Measurements from ENCODE around the gene EHD2.
"Not testable (repeated sequence)": the region's sequence is repeated elsewhere in the genome, so short reads cannot be mapped to it uniquely, and the experiment has no call there.

The EHD2 gene

DNA sequence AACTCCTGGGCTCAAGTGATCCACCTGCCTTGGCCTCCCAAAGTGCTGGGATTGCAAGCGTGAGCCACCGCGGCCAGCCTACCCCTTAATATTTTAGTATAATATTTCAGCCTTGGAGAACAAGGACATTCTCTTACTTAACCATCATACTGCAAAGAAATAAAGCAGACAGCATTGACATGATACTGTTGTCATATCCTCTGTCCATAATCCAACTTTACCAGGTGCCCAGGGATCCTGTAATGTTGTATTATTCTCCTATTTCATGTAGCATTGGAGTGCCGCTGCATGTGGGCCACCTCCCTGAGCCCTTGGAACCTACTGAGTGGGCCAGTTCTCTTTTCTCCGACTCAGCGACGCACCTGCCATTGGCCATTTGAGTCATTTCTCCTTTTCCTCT is 21.4 kb upstream of the EHD2 start:
- no peak for DNase-seq (ENCODE audit: low spot score)

DNA sequence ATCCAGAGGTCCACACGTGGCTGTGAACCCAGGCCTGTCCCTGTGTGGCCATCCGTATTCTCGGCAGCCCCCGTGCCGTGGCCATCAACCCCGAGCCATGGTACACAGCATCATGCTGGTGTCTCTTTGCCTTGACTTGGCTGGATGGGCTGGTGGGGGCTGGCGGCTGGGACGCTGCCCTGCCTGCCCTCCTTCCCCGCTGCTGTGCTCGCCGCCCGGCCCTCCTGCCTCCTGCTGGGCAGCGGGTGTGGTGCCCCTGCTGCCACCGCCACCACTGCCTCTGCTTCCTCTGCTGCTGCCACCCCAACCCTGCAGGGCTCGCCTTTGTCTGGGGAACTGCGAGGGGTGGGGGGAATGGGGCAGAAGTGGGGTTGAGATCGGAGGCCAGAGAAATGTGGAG is 19.7 kb upstream of the EHD2 start:
- DNase-seq (ENCODE audit: low spot score) = peak; percentile 41

DNA sequence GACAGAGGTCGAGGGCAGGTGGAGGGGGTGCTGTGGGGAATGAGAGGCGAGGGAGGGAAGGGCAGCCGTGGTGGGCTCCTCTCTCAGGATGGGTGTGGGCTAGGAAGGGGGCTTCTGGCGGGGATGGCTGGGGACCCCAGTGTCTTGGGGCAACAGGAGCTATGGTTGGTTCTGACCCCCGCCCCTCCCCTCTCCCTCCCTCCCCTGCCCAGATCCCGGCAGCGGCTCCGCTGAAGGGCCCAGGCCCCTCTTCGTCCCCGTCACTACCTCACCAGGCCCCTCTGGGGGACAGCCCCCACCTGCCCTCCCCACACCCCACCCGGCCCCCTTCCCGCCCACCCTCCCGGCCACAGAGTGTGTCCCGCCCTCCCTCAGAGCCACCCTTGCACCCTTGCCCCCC is 19.3 kb upstream of the EHD2 start:
- DNase-seq (ENCODE audit: low spot score) = no peak

DNA sequence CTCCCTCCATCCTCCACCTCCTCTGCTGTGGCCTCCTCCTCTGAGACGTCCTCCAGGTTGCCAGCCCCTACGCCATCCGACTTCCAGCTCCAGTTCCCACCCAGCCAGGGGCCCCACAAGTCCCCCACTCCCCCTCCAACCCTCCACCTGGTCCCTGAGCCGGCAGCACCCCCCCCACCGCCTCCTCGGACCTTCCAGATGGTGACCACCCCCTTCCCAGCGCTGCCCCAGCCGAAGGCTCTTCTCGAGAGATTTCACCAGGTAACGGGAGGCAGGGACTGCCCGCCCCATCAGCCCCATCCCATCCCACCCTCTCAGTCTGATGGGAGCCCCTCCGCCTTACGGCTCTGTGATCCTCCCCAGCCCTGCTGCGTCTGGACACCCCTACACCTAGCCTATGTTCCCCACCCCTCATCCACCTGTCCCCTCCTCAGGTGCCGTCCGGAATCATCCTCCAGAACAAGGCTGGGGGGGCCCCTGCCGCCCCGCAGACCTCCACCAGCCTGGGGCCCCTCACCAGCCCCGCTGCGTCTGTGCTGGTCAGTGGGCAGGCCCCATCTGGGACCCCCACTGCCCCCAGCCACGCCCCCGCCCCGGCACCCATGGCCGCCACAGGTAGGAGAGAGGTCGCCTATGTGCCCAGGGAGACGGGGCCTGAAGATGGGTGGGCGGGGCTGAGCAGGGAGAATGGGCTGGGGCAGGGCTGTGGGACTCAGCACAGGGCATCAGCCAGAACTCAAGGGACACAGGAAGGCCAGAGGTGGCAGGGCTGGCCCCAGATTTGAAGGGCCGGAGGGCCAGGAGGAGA is 18.6 kb upstream of the EHD2 start:
- DNase-seq (ENCODE audit: low spot score) = no peak

DNA sequence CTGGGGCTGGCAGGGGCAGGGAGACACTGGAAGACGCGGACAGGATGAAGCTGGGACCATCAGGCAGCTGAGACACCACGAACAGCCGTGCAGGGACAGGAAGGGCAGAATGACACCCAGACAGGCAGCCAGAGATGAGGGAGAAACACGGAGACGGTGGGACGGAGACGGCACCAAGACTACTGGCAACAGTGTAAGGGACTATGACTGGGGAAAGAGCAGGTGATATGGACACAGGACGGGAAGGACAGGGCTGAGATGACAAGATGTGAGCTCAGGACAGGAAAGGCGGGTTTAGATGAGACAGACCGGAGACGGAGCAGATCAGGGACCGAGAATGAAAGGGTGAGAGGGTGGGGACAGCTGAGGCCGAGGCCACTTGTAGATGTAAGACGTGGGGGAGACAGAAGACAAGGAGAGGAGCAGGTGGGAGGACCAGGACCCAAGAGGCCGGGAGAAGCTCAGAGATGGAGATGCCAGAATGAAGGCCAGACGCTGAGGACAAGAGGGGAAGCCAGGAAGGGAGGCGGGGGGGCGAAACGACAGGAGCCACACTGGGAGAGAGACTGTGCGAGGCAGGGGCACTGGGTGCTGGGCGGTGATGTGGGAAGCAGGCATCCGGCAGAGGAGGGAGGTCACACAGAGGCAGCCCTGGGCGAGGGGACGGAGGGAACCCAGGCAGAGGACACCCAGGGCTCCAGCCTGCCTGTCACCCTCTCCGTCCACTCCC is 17.5 kb upstream of the EHD2 start:
- no peak for DNase-seq (ENCODE audit: low spot score)

DNA sequence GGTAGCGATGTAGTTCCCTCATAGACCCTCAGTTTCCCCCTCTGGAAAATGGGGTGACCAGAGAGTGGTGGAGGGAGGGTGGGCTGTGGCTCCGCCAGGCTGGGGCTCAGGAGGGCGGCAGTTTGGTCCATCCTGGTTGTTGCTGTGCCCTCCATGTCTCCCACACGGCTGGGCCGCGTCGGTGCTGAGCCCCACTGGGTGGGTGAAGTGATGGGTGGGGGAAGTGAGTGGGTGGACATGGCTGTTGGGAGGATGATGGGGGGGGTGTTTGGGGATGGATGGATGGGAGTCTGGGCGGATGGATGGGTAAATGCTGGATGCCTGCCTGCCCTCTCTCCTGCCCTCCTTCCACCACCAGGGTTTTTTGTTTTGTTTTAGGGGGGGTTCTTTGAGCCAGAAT is 16.6 kb upstream of the EHD2 start:
- DNase-seq (ENCODE audit: low spot score) = no peak

DNA sequence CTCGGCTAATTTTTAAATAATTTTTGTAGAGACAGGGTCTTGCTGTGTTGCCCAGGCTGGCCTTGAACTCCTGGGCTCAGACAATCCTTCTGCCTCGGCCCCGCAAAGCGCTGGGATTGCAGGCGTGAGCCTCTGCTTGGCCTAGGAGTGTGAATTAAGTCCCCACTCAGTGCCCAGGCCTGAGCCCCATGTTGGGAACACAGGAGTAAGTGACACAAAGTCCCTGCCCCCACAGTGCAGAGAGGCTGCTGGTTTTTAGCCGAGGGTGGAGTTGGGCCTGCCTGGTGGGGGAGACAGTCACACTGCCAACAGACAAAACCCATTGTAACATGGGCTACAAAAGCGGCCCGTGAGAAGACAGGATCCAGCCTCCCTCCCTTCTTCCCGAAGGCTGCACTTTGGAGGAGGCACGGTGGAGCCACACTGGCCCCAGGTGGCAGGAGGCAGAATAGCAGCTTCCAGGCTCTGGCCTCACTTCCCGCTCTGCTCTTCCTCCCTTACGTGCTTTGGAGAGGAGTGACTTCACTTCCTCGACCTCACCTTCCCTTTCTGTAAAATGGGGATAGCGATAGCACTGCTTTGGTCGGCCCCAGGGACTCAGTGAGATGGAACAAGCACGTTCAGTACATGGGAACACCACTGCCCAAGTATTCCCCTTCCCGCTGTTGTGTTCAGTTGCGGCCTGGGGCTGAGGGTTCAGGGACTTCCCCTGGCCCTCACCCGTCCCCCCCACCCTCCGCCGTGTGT is 15.2 kb upstream of the EHD2 start:
- peak; percentile 88 for DNase-seq (ENCODE audit: low spot score)

DNA sequence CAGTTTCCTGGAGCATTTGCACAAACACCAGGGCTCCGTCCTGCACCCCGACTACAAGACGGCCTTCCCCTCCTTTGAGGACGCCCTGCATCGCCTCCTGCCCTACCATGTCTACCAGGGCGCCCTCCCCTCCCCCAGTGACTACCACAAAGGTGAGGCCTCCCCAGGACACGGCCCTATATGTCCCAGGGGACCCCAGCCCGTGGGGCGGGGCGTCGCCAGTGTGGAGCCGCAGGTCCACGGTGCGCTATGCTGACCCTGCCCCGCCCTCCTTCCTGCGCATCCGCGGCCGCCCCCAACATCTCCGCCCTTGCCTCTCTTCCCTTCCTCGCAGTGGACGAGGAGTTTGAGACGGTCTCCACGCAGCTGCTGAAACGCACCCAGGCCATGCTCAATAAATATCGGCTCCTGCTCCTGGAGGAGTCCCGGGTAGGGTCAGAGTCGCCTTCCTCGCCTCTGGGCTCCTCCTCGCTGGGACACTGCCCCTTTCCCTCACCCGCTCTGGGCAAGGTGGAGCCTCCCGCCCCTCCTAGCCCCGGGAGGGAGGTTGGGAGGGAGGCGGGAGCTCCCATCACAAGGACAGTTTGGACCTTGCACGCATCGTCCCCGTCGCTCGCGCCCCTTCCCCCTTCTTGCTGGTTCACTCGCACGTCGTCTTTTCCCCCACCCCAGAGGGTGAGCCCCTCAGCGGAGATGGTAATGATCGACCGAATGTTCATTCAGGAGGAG is 14.4 kb upstream of the EHD2 start:
- DNase-seq (ENCODE audit: low spot score) = no peak

DNA sequence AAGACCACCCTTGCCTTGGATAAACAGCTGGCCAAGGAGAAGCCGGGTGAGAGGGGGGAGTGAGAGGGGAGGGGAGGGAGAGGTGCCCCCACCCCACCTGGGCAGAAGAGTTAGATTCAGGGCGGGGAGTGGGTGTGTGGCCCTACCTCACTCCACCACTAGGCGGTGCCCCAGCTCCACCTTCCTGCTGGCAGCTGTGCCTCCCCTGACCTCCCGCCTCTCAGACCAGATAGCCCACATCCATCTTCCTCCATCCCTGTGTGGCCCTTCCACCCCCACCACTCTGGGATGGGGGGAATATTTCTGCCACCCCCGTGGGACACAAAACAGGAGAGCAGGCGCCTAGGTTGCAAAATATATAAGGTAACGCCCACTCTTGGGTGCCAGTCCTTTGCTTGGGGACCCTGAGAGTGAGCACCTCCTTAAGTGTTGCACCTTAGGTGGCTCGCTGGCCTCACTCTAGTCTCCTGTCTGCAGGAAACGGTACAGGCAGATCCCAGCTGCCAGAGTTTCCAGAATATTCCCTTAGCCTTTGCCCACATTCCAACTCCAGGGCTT is 13.8 kb upstream of the EHD2 start:
- DNase-seq (ENCODE audit: low spot score) = peak; percentile 85

DNA sequence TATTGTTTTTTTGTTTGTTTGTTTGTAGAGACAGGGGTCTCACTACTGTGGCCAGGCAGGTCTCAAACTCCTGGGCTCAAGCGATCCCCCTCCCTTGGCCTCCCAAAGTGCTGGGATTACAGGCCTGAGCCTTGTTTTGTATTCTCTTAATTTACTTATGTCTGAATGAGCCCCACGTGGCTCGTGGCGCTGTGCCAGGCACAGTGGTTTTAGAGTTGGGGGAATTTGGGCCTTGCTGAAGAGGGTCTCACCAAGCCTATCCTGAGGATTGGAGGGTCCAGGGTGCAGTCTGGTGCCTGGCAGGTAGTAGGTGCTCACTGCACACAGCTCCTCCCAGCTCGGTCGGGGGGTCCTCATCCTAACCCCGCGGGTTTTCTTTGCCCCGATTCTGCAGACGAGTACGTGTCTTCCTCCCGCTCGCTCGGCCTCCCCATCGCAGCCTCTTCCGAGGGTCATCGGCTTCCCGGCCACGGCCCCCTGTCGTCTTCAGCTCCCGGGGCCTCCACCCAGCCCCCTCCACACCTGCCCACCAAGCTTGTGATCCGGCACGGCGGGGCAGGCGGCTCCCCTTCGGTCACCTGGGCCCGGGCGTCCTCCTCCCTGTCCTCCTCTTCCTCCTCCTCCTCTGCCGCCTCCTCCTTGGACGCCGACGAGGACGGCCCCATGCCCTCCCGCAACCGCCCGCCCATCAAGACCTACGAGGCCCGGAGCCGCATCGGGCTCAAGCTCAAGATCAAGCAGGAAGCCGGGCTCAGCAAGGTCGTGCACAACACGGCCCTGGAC is 12.1 kb upstream of the EHD2 start:
- DNase-seq (ENCODE audit: low spot score) = no peak

DNA sequence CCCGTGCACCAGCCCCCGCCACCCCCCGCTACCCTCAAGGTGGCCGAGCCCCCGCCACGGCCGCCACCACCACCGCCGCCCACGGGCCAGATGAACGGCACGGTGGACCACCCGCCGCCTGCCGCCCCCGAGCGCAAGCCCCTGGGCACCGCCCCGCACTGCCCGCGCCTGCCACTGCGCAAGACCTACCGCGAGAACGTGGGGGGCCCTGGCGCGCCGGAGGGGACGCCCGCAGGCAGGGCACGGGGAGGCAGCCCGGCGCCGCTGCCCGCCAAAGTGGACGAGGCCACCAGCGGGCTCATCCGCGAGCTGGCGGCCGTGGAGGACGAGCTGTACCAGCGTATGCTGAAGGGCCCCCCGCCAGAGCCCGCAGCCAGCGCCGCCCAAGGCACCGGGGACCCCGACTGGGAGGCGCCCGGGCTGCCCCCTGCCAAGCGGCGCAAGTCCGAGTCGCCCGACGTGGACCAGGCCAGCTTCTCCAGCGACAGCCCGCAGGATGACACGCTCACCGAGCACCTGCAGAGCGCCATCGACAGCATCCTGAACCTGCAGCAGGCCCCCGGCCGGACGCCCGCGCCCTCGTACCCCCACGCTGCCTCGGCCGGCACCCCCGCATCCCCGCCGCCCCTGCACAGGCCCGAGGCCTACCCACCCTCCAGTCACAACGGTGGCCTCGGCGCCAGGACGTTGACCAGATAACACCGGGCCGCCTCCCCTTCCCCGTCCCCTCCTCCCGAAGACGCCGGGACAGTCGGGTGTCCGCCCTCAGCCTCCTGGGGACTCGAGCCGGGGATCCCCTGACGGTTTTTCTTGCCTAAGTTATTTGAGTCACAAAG is 11.3 kb upstream of the EHD2 start:
- no peak for DNase-seq (ENCODE audit: low spot score)

DNA sequence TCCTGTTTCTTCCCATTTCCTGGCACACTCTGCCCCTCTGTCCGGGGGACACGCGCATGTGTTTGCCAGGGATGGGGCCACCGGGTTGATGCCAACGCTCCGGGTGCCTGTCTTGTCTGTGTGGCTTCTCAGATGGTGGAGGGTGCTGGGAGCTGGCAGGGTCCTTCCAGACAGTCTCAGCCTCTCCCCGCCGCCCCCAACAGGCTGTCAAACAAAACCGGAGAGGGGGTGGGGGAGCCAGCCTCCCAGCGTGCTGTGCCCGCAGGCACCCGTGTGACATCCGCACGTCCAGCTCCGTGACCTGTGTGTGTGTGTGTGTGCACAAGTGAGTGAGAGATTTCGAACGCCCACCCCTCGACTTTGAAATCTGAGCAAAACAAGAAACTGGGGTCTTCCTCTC is 10.6 kb upstream of the EHD2 start:
- peak; percentile 34 for DNase-seq (ENCODE audit: low spot score)

DNA sequence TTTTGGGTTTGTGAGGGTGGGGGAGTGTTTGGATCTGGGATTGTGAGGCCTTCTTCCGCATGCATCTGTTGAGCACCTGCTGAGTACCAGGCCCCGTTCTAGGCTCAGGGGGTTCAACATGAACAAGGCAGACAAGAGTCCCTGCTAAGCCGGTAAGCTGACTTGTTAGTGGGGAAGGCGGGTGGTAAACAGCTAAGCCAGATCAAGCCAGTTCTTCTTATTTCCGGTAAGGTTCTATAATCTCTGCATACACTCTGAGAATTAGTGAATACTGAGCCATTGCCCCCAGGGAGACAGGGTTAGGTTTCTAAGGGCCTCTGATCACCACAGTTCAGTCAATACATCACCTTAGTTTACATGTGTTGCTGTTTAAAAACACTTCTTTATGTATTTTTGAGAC is 9.9 kb upstream of the EHD2 start:
- peak; percentile 74 for DNase-seq (ENCODE audit: low spot score)

DNA sequence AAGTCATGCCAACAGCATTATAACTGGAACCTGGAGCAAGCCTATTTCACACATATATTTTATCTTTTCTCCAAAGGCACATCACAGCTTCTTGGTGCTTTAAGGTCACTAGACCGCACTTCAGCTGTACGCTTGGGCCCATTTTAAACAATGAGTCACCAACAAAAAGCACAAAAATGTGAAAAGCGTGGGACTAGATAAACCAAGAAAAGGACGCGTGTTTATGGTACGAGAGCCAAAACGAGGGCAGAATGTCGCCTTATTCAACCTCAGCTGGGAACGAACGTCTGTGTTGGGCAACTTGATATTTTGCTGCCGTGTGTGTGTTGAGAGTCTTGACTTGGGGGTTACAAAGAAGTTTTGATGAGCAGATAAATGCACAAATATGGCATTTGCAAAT is 9.2 kb upstream of the EHD2 start:
- no peak for DNase-seq (ENCODE audit: low spot score)

DNA sequence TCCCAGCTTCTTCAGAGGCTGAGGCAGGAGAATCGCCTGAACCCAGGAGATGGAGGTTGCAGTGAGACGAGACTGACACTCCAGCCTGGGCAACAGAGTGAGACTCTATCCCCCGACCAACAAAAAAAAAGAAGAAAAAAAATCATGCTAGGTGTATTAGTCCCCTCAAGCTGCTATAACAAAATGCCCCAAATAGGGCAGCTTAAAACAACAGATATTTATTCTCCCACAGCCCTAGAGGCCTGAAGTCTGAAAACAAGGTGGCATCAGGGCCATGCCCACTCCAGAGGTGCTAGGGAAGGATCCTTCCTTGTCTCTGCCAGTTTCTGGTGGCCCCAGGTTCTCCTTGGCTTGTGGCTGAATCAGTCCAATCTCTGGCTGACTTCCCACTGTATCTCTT is 8.6 kb upstream of the EHD2 start:
- no peak for DNase-seq (ENCODE audit: low spot score)

DNA sequence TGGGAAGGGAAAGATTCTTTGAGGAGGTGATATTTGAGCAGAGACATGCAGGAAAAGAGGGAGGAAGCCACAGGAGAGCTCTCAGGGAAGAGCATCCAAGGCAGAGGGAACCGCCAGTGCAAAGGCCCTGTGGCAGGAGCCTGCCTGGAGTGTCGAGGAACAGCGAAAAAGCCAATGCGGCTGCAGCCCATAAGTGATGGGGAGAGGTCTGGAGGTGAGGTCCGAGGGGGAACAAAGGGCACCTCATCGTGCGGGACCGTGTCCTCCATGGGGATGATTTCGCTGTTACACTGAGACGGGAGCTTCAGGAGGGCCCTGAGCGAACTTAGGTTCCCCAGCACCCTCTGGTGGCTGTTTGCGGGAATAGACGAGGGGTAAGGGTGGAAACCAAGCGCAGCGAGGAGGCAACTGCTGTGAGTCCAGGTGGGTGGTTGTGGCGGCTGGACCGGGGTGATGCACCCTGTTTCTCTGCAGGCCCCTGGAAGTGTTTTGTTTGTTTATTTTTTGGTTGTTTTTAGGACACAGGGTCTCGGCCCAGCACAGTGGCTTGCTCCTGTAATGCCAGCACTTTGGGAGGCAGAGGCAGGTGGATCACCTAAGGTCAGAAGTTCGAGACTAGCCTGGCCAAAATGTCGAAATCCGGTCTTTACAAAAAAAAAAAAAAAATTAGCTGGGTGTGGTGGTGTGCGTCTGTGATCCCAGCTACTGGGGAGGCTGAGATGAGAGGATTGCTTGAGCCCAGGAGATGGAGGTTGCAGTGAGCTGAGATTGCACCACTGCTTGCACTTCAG is 5.9 kb upstream of the EHD2 start:
- DNase-seq (ENCODE audit: low spot score) = peak; percentile 76

DNA sequence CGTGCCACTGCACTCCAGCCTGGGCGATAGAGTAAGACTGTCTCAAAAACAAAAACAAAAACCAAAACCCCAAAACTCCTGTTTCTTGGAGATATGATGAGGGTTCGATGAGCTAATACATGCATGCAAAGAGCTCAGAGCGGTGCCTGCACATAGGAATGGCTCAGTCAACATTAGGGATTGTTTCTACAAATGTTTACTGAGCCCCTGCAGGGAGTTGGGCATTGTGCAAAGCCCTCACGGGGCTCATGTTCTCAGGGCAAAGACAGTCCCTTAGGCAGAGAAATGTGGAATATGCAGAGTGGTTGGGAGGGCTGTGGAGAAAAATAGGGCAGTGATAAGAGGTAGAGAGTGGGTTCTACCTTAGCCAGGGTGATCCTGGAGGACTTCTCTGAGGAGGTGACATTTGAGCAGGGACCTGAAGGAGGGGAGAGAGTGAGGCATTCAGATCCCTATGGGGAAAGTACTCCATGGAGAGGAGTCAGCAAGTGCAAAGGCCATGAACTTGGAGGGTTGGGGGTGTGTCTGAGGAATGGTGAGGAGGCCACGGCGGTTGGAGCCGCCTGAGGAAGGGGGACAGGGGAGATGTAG is 1.5 kb upstream of the EHD2 start:
- no peak for DNase-seq (ENCODE audit: low spot score)

DNA sequence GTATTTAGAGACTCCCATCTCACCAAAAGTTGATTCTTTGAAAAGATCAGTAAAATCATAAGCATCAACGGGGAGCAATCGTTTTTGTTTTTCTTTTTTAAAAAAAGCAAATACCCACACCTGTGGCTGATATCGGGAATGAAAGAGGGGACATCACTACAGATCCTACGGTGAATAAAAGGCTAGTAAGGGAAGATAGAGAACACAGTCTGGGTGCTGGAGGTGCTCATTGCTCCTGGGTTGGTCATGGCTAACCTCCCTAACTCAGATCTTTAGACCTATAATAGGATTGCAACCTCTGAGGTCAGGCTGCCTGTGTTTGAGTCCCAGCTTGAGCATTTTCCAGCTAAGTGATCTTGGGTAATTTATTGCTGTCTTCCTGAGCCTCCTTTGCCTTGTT is 1.1 kb downstream of the EHD2 start:
- no peak for DNase-seq (ENCODE audit: low spot score)

DNA sequence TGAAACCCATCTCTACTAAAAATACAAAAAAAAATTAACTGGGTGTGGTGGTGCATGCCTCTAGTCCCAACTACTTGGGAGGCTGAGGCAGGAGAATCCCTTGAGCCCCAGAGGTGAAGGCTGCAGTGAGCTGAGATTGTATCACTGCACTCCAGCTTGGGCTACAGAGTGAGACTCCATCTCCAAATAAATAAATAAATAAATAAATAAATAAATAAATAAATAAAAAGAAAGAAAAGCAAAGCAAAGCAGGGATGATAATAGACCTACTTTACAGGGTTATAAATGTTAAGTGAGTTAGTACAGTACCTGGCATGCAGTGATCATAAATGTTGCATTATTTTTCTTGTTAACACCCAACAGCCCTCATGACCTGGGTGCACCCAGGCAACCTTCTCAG is 1.6 kb downstream of the EHD2 start:
- not testable (repeated sequence) for DNase-seq (ENCODE audit: low spot score)

Measured in D341Med (cell line).